WERI-Rb-1 (cell line): ENCODE results near the gene HNRNPA1L2.
"Not testable (repeated sequence)": the region's sequence is repeated elsewhere in the genome, so short reads cannot be mapped to it uniquely, and the experiment has no call there.

Source experiments
- DNase-seq: peaks from one replicate; pipeline ENCODE4 v3.0.0-alpha.2; 2020
- H3K27ac ChIP-seq: fragments of 250-450 bp; sonication (Bioruptor Pico); 2 replicates; pipeline ENCODE4 v1.5.1; 2020; ENCODE audit warnings: mild to moderate bottlenecking, moderate library complexity
- H3K27me3 ChIP-seq: fragments of 250-450 bp; sonication (Bioruptor Pico); 2 replicates; pipeline ENCODE4 v1.5.1; 2021; ENCODE audit warnings: mild to moderate bottlenecking, low read depth, moderate library complexity; ENCODE audit not compliant: insufficient read depth, severe bottlenecking
- H3K36me3 ChIP-seq: fragments of 250-450 bp; sonication (Bioruptor Pico); 2 replicates; pipeline ENCODE4 v1.5.1; 2020; ENCODE audit warnings: mild to moderate bottlenecking, moderate library complexity
- H3K4me3 ChIP-seq: 2 replicates; pipeline ENCODE4 v1.5.1; 2011; ENCODE audit warnings: low read depth, mild to moderate bottlenecking, control low read depth, low read length
- H3K9me3 ChIP-seq: fragments of 250-450 bp; sonication (Bioruptor Pico); 2 replicates; pipeline ENCODE4 v1.5.1; 2021; ENCODE audit warnings: mild to moderate bottlenecking, moderate library complexity; ENCODE audit not compliant: severe bottlenecking
- TF ChIP-seq, protein P1 (sequence below): IDR thresholded peaks from 2 replicates; pipeline ENCODE4 v1.5.1; 2011; ENCODE audit warnings: low read depth, mild to moderate bottlenecking, control low read depth, inconsistent platforms, low read length

Gene HNRNPA1L2

DNA sequence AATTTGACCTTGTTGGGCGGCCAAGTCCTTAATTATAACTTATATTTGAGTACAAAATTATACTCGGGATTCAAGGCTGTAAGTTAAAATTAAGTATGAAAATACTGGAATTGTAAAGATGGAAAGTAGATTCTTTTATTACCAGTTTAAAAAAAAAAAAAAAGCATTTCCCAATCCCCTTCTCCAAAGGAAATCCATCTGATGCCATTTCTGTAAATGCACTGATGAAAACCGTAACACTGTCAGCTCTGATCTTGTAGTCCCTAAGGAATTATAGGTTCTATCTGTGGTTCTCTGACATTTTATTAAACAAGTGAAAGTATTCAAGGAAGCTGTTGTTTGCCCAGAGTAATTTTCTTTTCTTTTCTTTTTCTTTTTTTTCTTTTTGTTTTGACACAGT is 41.6 kb upstream of the HNRNPA1L2 start:
- no peak for DNase-seq
- H3K27ac ChIP-seq = peak overlapping the region; percentile 92
- H3K4me3 ChIP-seq = peak overlapping the region; percentile 65
- H3K9me3 ChIP-seq = no peaks in the 10 kb centered on the region
- H3K36me3 ChIP-seq = no peaks in the 10 kb centered on the region
- TF ChIP-seq, protein P1, sequence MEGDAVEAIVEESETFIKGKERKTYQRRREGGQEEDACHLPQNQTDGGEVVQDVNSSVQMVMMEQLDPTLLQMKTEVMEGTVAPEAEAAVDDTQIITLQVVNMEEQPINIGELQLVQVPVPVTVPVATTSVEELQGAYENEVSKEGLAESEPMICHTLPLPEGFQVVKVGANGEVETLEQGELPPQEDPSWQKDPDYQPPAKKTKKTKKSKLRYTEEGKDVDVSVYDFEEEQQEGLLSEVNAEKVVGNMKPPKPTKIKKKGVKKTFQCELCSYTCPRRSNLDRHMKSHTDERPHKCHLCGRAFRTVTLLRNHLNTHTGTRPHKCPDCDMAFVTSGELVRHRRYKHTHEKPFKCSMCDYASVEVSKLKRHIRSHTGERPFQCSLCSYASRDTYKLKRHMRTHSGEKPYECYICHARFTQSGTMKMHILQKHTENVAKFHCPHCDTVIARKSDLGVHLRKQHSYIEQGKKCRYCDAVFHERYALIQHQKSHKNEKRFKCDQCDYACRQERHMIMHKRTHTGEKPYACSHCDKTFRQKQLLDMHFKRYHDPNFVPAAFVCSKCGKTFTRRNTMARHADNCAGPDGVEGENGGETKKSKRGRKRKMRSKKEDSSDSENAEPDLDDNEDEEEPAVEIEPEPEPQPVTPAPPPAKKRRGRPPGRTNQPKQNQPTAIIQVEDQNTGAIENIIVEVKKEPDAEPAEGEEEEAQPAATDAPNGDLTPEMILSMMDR = no peak
- H3K27me3 ChIP-seq = no peaks in the 10 kb centered on the region

DNA sequence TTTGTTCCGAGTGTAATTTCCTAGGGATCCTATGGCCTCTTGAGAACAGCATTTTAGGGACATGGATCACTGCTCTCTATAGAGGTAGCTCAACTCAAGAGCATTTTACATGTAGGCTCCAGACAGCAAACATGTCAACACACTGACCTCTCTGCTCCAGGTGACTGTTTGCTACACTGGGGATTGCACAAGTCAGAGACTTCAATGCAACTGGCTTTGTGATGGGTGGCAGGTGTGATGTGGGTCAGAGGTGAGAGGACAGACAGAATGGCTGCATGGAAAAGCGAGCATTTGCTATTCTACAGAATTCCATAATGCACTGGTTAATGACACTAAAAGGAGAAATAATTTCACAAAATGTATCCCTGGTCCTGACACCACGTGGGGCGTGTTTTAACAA is 38.9 kb upstream of the HNRNPA1L2 start:
- not testable (repeated sequence) for H3K9me3 ChIP-seq, H3K36me3 ChIP-seq, DNase-seq, H3K27ac ChIP-seq, H3K4me3 ChIP-seq, H3K27me3 ChIP-seq

DNA sequence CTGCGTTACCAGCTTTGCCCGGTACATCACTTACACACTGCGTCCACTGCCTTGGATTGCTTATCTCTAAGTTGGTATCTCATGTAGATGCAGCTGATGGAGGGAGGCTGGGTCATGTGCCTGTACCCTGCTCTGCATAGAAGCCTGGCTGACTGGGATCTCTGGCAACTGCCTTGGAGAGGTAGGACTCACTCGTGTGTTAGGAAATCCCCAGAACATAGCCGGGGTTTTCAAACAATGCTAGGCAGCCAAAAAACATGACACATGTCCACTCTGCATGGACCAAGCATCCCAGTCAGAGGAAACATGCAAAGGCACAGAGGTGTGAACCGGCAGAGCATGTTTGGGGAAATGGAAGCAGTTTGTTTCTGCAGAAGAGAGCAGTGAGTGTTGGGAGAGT is 36.1 kb upstream of the HNRNPA1L2 start:
- H3K4me3 ChIP-seq, H3K36me3 ChIP-seq, H3K9me3 ChIP-seq, H3K27me3 ChIP-seq, H3K27ac ChIP-seq, DNase-seq: not testable (repeated sequence)

DNA sequence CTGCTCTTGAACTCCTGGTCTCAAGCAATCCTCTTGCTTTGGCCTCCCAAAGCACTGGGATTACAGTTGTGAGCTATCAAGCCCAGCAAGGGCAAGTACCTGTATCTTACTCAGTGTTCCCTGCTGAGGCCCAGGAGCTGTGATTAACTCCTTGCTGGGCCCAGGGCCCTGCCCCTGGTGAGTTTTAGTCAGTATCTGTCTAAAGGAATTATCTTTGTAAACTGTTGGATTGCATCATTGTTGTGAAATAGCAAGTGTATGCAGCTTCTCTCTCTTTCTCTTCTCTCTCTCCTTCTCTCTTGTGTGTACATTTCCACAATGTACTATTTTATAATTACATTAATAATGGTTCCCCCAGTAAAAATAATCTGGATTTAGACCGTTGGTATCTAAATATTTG is 35.4 kb upstream of the HNRNPA1L2 start:
- not testable (repeated sequence) for H3K36me3 ChIP-seq, H3K4me3 ChIP-seq, H3K27ac ChIP-seq, DNase-seq, H3K27me3 ChIP-seq, H3K9me3 ChIP-seq

DNA sequence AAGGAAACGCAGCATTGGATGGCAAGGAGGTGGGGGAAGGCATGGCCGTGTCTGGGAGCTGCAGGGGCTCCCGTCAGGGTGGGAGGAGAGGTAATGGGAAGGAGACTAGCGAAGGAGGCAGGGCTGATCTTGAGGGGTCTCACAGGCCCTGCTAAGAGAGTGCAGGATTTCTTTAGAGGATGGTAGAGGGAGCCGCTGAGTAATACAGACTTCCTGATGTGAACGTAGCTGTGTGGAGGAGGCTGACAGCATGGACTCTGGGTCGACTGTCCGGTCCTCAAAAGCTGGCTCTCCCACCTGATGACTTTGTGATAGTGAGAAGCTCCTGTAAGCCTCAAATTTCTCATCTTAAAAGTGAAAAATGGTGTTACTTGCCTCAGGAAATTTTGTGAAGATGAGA is 34.0 kb upstream of the HNRNPA1L2 start:
- DNase-seq, H3K36me3 ChIP-seq, H3K9me3 ChIP-seq, H3K4me3 ChIP-seq, H3K27me3 ChIP-seq, H3K27ac ChIP-seq: not testable (repeated sequence)

DNA sequence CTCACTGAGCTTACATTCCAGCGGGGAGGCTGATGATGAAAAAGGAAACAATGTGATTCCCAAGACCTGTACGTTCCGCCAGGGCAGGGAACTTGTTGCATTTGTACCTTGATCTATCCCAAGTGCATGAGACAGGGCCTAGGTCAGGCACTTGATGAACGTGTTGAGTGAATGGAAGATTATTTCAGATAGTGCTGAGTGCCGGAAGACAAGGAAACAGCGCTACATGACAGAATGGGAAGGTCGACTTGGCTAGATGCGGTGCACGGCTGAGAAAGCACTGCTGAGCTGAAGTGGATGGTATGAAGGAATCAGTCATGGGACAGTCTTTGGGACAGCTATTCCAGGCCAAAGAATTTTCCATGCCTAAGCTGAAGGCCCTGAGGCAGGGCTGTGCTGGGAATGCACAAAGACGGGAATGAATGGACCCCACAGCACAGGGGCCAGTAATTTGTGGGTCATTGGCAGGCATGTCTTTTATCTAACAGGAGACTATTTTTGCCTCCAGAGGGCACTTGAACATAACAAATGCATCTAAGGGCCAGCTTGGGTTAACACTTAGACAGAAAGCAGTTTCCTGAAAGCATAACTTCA is 33.1 kb upstream of the HNRNPA1L2 start:
- not testable (repeated sequence) for DNase-seq, H3K36me3 ChIP-seq, H3K9me3 ChIP-seq, H3K4me3 ChIP-seq, H3K27ac ChIP-seq, H3K27me3 ChIP-seq

DNA sequence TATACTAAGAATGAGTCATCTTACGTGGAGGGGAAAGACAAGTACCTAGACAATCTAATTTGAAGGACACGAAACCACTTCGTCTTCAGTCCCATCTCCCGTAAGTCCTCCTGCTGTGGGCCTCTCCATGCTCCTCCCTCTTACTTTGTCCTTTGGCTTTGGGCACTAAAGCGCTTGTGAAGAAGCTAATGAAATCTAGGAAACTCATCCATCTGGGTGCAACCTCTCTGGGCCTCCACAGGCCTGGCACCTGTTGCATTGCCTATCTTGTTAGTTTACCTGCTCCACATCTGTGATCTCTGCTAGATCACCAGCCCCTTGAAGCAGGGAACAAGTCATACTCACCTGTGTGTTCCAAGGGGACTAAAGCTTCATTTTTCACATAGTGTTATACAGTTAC is 32.1 kb upstream of the HNRNPA1L2 start:
- DNase-seq, H3K4me3 ChIP-seq, H3K36me3 ChIP-seq, H3K27ac ChIP-seq, H3K9me3 ChIP-seq, H3K27me3 ChIP-seq: not testable (repeated sequence)

DNA sequence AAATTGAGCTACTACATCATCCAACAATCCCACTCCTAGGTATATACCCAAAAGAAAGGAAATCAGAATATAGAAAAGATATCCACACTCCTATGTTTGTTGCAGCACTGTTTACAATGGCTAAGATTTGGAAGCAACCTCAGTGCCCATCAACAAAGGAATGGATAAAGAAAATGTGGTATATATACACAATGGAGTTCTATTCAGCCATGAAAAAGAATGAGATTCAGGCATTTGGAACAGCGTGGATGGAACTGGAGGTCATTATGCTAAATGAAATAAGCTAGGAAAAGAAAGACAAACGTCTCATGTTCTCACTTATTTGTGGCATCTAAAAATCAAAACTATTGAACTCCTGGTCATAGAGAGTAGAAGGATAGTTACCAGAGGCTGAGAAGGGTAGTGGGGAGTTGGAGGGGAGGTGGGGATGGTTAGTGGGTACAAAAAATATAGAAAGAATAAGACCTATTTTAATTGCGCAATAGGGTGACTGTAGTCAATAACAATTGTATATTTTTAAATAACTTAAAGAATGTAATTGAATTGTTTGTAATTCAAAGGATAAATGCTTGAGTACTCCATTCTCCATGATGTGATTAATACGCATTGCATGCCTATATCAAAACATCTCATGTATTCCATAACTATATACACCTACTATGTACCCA is 27.0 kb upstream of the HNRNPA1L2 start:
- DNase-seq = no peak
- TF ChIP-seq, protein P1 = no peak
- no peak overlapping the region for H3K4me3 ChIP-seq
- no peaks in the 10 kb centered on the region for H3K36me3 ChIP-seq
- no peaks in the 10 kb centered on the region for H3K27me3 ChIP-seq
- no peak overlapping the region for H3K27ac ChIP-seq
- no peaks in the 10 kb centered on the region for H3K9me3 ChIP-seq

DNA sequence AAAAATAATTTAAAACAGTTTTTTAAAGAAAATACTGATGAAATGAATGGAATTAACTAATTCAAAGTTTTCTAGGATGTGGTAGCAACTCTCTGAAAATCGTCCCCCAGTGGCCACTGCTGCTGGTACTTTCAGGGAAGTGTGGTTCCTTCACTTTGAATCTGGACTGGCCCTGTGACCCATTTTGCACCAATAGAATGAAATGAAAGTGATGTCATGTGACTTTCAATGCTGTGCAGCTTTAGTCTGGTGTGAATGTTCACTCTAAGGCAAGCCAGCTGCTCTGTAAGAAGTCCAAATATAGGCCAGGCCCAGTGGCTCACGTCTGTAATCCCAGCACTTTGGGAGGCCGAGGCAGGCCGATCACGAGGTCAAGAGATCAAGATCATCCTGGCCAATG is 26.4 kb upstream of the HNRNPA1L2 start:
- TF ChIP-seq, protein P1 = no peak
- no peak for DNase-seq
- no peaks in the 10 kb centered on the region for H3K27me3 ChIP-seq
- H3K36me3 ChIP-seq = no peaks in the 10 kb centered on the region
- no peak overlapping the region for H3K4me3 ChIP-seq
- H3K9me3 ChIP-seq = no peaks in the 10 kb centered on the region
- no peak overlapping the region for H3K27ac ChIP-seq
